Right ventricle myocardium superior (tissue), 1 donor: ENCODE results near the gene URGCP. TPM values are rescaled to one million over a fixed set of nuclear protein-coding genes. Genes with fewer than 3 reads are reported as not detected.
"Not testable (repeated sequence)": the region's sequence is repeated elsewhere in the genome, so short reads cannot be mapped to it uniquely, and the experiment has no call there.

Experiments
- ATAC-seq: fragments of 200-7000 bp; cut with Tn5 transposase; one replicate; pipeline ENCODE4 v1.9.1; 2020; ENCODE audit warnings: mild to moderate bottlenecking; ENCODE audit not compliant: poor library complexity
- DNase-seq: peaks from one replicate; pipeline ENCODE4 v3.0.0-alpha.2; 2020
- intact Hi-C: fragments of 100-400 bp; cut with DNase I; formaldehyde crosslinking; loops from one replicate; pipeline ENCODE4 v1.11.2; 2022
- total RNA-seq: library from RNA; stranded (reverse); fragmentation: NEBNext Ultra II Directional; extraction: Animal tissue kit (Norgen Biotek cat#: 25700); gene quantifications from one replicate; pipeline ENCODE4 v1.2.1, GENCODE V29; 2021
- donor health status: DM: no; HTN: yes; CAD: no; lungs with severe emphysema.

URGCP gene
- total RNA-seq, 1 donor from 2014 or later = 43.4 TPM

- intact Hi-C loops = no loop called here
- DNase-seq = no peak
- ATAC-seq = no peak
Observed at GRCh38 chr7:43850348-43851116, 55.9 kb downstream of the URGCP start.

DNA sequence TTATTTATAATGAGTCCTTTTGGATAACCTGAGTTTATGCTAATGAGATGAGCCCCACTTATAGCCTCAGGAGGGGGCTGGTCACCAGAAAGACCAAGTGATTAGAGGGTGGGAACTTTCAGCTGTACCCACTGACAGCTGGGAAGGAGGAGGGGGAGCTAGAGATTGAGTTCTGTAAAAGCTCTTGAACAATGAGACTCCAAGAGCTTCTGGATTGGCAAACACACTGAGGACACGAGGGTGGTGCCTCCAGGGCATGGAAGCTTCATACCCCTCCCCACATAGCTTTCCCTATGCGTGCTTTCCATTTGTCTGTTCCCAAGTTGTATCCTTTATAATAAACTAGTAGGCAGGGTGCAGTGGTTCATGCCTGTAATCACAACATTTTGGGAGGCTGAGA lies 57.3 kb downstream of the URGCP start:
- DNase-seq (no peak), ATAC-seq (no peak)
- intact Hi-C loops = no loop called here

DNA sequence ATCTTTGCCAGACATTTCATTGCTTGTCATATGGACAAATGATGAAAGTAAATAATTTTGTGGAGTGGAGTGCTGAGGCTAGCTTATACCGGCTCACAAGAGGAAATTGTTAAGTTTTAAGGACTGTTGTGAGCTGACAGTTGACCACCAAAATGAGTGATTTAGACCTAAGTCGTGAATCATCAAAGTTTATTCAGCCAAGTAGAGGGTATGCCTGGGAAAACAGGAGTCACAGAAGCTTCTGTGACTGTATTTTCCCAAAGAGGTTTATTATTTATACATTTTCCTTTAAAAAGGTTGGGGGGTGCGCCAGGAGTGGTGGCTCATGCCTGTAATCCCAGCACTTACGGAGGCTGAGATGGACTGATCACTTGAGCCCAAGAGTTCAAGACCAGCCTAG lies 58.9 kb downstream of the URGCP start:
- DNase-seq (no peak), ATAC-seq (no peak)

DNA sequence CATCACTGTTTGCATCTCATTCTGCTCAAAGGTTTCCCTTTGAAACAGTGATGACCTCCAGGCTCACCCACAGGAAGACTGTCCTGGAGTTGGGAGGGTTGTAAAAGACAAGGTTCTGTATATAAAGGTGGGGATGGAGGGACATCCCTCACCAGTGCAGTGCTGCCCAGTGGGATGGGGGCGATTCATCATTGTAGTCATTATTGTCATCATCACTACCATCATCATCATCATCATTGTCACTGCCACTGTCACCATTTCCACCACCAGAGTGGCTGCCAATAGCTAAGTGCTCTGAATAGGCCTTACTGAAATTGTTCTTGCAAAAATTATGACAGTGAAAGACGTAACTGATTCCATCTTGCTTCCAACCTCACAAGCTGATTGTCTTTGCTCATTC lies 61.7 kb downstream of the URGCP start:
- no peak for DNase-seq
- no peak for ATAC-seq
- intact Hi-C loops = no loop called here

More for the DNA sequence above, 58.9 kb downstream of the URGCP start:
- intact Hi-C loops = no loop called here

- intact Hi-C loops = no loop called here
- ATAC-seq (no peak), DNase-seq (no peak)
Observed at GRCh38 chr7:43844257-43844656, 62.1 kb downstream of the URGCP start.

GRCh38 chr7:43843296-43843695 lies 63.1 kb downstream of the URGCP start:
- ATAC-seq (no peak), DNase-seq (no peak)
- intact Hi-C loops = no loop called here

DNA sequence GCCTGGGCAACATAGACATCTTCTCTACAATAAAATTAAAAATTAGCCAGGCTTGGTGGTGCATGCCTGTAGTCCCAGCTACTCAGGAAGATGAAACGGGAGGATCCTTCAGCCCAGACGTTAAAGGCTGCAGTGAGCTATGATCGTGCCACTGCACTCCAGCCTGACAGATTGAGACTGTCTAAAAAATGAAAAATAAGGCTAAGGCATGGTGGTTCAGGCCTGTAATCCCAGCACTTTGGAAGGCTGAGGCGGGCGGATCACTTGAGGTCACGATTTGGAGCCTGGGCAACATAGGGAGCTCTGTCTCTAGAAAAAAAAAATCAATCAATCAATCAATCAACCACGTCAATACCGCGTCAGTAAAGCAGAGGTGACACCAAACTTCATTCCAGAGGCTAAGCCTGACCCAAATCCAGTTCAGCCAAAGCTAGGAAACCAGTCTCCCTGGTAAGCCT lies 68.2 kb downstream of the URGCP start:
- ATAC-seq (no peak), DNase-seq (no peak)
- intact Hi-C loops = loop anchor here (10.0 kb wide), 1 partner anchor 253 kb away; the partner anchor contains the start of gene STK17A

GRCh38 chr7:43834463-43835251 lies 71.7 kb downstream of the URGCP start:
- no peak for ATAC-seq
- intact Hi-C loops = loop anchor here (10.0 kb wide), 1 partner anchor 250 kb away; the partner anchor contains the start of gene STK17A
- no peak for DNase-seq

- ATAC-seq, DNase-seq: not testable (repeated sequence)
- intact Hi-C loops = loop anchor here (10.0 kb wide), 1 partner anchor 246 kb away; the partner anchor contains the start of gene STK17A
Observed at GRCh38 chr7:43830917-43831316, 75.5 kb downstream of the URGCP start.

Other genes with a start within 250 kb of the URGCP start
- gene COA1, start 177.1 kb downstream of the URGCP start, total RNA-seq = 66.4 TPM
- gene BLVRA, start 147.9 kb downstream of the URGCP start, total RNA-seq = 51.5 TPM
- gene MRPS24, start 37.1 kb downstream of the URGCP start, total RNA-seq = 200 TPM
- gene UBE2D4, start 19.8 kb upstream of the URGCP start, total RNA-seq = 44.6 TPM
- not detected for gene SPDYE1, start 91.3 kb upstream of the URGCP start, total RNA-seq
- 28.0 TPM for gene DBNL, start 138.1 kb upstream of the URGCP start, total RNA-seq
- 1,131 TPM for gene PGAM2, start 159.0 kb upstream of the URGCP start, total RNA-seq
- gene POLM, start 175.9 kb upstream of the URGCP start, total RNA-seq = 15.5 TPM
- 12.4 TPM for gene AEBP1, start 197.7 kb upstream of the URGCP start, total RNA-seq
- gene POLD2, start 217.0 kb upstream of the URGCP start, total RNA-seq = 75.3 TPM
- gene MYL7, start 234.7 kb upstream of the URGCP start, total RNA-seq = 2,290 TPM